ENCODE measurements around the gene ASIC1. TPM values are rescaled to one million over a fixed set of nuclear protein-coding genes. Genes with fewer than 3 reads are reported as not detected.

ASIC1 gene
- total and polyA plus RNA-seq, 2 donors = 2.7 to 5.4 TPM

DNA sequence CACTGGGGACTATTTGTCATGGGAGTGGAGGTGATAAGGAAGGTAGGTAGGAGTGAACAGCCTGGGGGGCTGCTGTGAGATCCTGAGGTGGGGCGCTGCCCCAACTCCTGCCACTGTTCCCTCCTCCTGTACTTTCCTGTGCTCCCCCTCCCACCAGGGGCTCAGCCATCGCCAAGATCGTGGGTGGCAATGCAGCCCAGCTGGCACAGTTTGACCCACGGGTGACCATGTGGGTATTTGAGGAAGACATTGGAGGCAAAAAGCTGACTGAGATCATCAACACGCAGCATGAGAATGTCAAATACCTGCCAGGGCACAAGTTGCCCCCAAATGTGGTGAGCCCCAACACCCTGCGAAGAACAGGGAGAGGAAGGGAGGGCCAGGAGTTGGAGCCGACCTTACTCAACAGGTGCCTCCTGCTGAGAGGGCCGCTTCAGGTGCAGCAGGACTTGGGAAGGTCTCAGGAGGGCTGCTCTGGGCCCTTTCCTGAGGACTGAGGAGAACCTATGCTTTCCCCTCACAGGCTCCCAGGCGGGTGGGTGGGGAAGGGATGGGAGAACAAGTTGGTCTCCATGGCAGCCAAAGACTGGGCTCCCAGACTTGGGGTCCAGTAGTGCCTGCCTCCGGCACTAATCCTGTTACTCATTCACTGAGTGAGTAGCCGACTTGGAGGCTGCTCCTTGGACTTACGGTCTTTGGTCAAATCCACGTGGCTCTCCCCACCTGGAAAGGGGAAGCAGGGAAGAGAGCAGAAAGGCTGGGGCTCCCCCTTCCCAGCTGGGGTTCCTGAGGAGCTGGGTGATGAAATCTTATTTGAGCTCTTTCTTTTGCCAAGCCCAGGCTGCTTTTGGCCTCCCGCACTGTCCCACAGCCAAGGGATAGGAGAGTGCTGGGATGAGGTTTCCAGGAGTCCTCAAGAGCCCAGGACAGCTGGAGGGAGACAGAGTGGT is 47.3 kb downstream of the ASIC1 start:
- no peak for DNase-seq (ENCODE audit: extremely low spot score)
- no peak overlapping the region for H3K4me3 ChIP-seq (ENCODE audit: low read depth, low read length)
- no peaks in the 10 kb centered on the region for H3K4me1 ChIP-seq (ENCODE audit: insufficient read depth)
- 75% methylated on average over 14 of the region's 14 CpGs for WGBS
- H3K27ac ChIP-seq (ENCODE audit: low read depth) = no peak overlapping the region
- no peaks in the 10 kb centered on the region for H3K36me3 ChIP-seq (ENCODE audit: insufficient read depth)

DNA sequence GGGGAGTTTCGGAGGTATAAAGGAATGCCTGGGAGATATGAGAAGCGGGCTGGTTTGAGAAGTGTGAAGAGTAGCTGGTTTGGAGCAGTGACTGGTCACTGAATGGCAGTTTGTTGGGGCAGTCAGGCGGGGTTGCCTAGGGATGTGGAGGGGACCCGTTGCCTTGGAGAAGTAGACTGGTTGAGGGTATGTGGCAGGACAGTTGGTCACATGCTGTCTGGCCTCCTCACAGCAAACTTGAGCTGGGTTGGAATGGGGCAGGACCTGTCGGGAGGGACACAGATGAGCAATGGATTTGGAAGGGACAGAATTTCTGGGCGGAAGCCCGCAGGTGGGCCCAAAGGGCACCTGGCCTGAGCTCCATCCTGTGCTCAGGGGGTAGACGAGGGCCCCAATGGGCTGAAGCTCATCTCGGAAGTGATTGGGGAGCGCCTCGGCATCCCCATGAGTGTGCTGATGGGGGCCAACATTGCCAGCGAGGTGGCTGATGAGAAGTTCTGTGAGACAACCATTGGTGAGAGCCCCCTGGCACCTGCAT is 48.6 kb downstream of the ASIC1 start:
- no peak for DNase-seq (ENCODE audit: extremely low spot score)
- Histone ChIP-seq H3K4me1 (ENCODE audit: insufficient read depth) (no peaks in the 10 kb centered on the region), H3K4me3 (ENCODE audit: low read depth, low read length) (no peak overlapping the region), H3K27ac (ENCODE audit: low read depth) (no peak overlapping the region), H3K36me3 (ENCODE audit: insufficient read depth) (no peaks in the 10 kb centered on the region)
- 95% methylated on average over 12 of the region's 12 CpGs for WGBS

DNA sequence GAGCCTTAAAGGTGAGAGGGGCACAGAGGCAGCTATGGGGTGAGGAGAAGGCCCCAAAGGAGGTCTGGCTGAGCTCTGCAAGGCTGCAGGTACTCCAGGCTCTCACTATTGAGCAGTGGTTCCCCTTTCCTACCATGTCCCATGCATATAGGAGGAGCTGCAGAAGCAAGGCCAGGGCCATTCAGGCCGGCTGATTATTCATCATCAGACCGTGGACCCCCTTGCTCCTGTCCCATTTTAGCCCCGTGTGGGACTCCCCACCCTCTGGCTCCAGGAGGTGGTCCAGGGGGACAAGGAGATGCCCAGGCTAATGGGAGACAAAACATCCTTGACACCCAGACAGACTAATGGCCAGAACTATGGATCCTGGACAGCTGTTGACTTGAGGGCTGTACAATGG is 49.5 kb downstream of the ASIC1 start:
- no peak overlapping the region for H3K4me3 ChIP-seq (ENCODE audit: low read depth, low read length)
- H3K4me1 ChIP-seq (ENCODE audit: insufficient read depth) = no peaks in the 10 kb centered on the region
- no peaks in the 10 kb centered on the region for H3K36me3 ChIP-seq (ENCODE audit: insufficient read depth)
- WGBS = 82% methylated on average over 3 of the region's 3 CpGs
- H3K27ac ChIP-seq (ENCODE audit: low read depth) = no peak overlapping the region
- DNase-seq (ENCODE audit: extremely low spot score) = no peak

DNA sequence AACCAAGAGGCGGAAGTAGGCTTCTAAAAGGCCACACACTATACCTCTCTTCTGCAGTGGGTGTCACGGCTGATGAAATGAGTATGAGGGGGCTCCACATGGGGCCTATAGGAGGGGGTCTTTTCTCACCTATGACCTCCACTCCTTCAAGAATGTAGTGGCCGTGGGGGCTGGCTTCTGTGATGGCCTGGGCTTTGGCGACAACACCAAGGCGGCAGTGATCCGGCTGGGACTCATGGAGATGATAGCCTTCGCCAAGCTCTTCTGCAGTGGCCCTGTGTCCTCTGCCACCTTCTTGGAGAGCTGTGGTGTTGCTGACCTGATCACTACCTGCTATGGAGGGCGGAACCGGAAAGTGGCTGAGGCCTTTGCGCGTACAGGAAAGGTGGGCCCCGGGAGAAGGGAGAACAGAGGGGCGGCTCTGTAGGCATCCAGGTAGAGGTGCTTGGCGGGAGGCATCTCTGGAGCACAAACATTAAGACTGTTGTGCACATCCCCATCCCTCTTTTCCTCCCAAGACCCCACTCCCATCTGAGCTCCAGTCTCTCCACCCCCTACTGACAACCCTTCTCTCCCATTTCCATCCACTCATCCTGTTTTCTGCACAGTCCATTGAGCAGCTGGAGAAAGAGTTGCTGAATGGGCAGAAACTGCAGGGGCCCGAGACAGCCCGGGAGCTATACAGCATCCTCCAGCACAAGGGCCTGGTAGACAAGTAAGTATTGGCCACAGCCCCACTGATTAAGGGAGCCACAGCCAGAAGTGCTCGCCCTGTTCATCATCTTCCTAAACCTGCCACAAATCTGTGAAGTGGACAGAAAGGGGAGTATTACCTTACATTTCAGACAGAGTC is 50.2 kb downstream of the ASIC1 start:
- 95% methylated on average over 17 of the region's 17 CpGs for WGBS
- Histone ChIP-seq H3K36me3 (ENCODE audit: insufficient read depth) (no peaks in the 10 kb centered on the region), H3K27ac (ENCODE audit: low read depth) (no peak overlapping the region), H3K4me3 (ENCODE audit: low read depth, low read length) (no peak overlapping the region), H3K4me1 (ENCODE audit: insufficient read depth) (no peaks in the 10 kb centered on the region)
- no peak for DNase-seq (ENCODE audit: extremely low spot score)

DNA sequence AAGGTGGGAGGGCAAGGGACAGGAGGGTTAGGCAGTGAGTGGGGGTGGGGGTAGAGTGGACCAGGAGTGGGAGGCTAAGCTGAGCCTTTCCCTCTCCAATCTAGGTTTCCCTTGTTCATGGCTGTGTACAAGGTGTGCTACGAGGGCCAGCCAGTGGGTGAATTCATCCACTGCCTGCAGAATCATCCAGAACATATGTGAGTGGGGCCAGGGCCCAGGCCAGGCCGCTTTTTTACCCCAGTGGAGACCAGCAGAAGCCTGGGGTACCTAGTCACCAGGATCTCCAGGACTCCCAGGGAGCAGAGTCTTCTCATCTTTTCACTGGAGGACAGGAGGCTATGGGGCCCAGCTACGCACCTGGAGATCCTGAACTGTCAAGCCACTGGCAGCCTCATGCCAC is 51.9 kb downstream of the ASIC1 start:
- H3K4me3 ChIP-seq (ENCODE audit: low read depth, low read length) = no peak overlapping the region
- DNase-seq (ENCODE audit: extremely low spot score) = no peak
- H3K27ac ChIP-seq (ENCODE audit: low read depth) = no peak overlapping the region
- 93% methylated on average over 3 of the region's 3 CpGs for WGBS
- H3K4me1 ChIP-seq (ENCODE audit: insufficient read depth) = no peaks in the 10 kb centered on the region
- no peaks in the 10 kb centered on the region for H3K36me3 ChIP-seq (ENCODE audit: insufficient read depth)

DNA sequence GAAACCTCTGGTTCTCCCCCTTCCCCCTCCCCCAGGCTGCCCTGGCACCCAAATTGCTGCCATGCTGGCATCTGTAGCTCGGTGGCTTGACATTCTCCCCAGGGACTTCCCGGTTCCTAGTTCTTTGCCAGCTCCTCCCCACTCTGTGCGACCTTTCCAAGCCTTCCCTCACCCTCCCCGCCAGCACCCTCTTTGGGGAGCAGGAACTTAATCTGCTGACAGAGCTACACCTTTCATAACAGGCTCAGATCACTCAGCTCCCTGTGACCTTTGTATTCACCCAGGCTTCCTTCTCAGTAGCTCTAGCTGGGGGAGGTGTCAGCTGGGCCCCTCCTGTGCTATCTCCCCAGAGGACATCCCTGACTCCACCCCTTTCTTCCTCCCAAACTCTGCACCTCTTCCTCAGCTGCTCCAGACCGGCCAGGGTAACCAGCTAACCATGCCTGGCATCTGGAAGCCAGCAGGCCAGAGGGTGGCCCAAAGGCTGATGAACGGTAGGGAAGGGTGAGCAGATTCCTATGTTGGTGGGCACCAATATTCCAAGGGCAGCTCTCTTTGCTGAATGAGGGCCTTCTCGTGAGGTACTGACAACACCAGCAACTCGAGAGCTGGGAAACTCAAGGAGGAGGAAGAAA is 52.8 kb downstream of the ASIC1 start:
- WGBS = 68% methylated on average over 8 of the region's 8 CpGs
- H3K27ac ChIP-seq (ENCODE audit: low read depth) = no peak overlapping the region
- no peaks in the 10 kb centered on the region for H3K36me3 ChIP-seq (ENCODE audit: insufficient read depth)
- DNase-seq (ENCODE audit: extremely low spot score) = no peak
- H3K4me3 ChIP-seq (ENCODE audit: low read depth, low read length) = no peak overlapping the region
- H3K4me1 ChIP-seq (ENCODE audit: insufficient read depth) = no peaks in the 10 kb centered on the region

DNA sequence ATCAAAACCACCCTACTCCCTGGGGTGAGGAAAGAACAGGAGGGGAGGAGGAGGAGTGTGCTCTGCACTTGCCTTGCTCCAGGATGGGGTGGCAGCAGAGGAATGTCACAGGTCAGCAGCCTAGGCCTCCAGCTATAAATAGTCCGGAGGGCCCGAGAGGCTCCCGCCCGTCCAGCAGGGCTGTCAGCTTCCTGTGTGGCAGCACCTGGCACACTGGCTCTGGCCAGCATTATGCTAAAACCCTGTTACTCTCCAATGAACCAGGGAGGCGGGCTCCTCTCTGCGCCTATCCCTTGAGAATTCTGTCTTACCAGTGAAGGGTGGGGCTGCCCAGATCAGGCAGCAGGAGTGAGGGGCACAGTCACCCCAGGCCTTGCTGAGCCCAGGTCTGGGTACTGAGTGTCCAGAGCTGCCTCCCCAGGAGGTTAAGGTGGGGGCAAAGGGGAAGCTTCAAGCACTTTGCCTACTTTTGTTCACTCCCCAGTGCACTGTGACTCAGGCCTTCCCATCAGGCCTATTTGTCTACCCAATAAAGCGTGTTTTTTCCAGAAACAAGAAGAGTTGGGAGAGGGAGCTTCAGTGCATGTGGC is 53.5 kb downstream of the ASIC1 start:
- no peak for DNase-seq (ENCODE audit: extremely low spot score)
- 42% methylated on average over 7 of the region's 7 CpGs for WGBS
- H3K4me3 ChIP-seq (ENCODE audit: low read depth, low read length) = no peak overlapping the region

DNA sequence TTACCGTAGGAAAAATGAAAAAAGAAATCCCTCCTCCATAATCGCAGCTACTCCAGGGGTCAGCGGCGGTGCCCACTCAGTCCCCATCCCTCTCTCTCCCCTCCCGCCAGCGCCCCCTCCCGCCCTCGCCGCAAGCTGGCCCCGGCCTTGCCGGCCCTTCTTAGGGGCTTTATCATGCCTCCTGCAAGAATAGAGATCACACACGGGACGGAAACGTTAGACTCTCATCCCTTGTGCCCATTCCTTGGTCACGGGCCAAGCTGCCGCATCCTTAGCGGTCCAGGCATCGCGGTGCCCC is 53.9 kb downstream of the ASIC1 start:
- H3K4me3 ChIP-seq (ENCODE audit: low read depth, low read length) = no peak overlapping the region
- H3K27ac ChIP-seq (ENCODE audit: low read depth) = no peak overlapping the region
- WGBS = 8% methylated on average over 19 of the region's 19 CpGs
- H3K4me1 ChIP-seq (ENCODE audit: insufficient read depth) = no peaks in the 10 kb centered on the region
- H3K36me3 ChIP-seq (ENCODE audit: insufficient read depth) = no peaks in the 10 kb centered on the region
- DNase-seq (ENCODE audit: extremely low spot score) = no peak

More for the DNA sequence above, 53.5 kb downstream of the ASIC1 start:
- Histone ChIP-seq H3K36me3 (ENCODE audit: insufficient read depth) (no peaks in the 10 kb centered on the region), H3K4me1 (ENCODE audit: insufficient read depth) (no peaks in the 10 kb centered on the region), H3K27ac (ENCODE audit: low read depth) (no peak overlapping the region)

DNA sequence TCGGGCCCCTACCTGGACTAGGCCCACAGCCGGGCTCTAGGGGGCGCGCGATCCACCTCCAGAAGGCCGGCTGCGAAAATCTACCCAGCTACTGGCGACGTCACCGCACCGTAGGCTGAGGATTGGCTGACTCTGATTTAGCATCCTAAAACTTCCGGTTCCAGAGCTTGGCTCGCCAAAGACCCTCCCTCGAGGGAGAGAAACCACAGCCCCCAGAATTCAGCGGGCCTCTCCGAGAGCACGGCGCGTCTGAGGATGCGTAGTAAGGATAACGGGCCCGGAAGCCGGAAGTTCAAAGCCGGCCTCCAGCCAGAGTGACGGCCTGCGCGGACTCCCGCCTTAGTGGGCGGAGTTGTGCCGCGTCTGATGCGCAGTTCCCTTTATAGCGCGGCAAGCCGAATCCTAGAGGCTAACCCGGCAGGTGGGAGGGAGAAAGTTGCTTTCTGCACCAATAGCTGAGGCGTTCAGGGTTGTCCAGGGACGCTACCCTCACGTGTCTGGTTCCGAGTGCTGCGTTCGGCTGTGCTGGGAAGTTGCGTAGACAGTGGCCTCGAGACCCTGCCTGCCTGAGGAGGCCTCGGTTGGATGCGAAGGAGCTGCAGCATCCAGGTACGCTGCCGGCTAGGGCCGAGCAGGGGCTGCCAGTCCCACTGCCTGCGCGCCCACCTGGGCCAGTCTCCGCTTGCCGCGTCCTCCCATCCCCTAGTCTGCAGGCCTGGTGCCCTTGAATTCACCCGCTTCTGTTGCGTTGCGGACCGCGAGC is 54.5 kb downstream of the ASIC1 start, which contains the start of gene COX14:
TSS of gene COX14 (plus strand) at position 544 of the 763 bp plus-strand sequence. CDS start 7,808 bp downstream, outside the sequence.
- Histone ChIP-seq H3K27ac (ENCODE audit: low read depth) (peak within 1 kb of the TSS; percentile 89), H3K4me3 (ENCODE audit: low read depth, low read length) (peak within 1 kb of the TSS; percentile 54), H3K36me3 (ENCODE audit: insufficient read depth) (no peaks in the 10 kb centered on the region), H3K4me1 (ENCODE audit: insufficient read depth) (no peaks in the 10 kb centered on the region)
- peak; percentile 99 for DNase-seq (ENCODE audit: extremely low spot score)
- WGBS = under 1% methylated on average over 59 of the region's 59 CpGs

DNA sequence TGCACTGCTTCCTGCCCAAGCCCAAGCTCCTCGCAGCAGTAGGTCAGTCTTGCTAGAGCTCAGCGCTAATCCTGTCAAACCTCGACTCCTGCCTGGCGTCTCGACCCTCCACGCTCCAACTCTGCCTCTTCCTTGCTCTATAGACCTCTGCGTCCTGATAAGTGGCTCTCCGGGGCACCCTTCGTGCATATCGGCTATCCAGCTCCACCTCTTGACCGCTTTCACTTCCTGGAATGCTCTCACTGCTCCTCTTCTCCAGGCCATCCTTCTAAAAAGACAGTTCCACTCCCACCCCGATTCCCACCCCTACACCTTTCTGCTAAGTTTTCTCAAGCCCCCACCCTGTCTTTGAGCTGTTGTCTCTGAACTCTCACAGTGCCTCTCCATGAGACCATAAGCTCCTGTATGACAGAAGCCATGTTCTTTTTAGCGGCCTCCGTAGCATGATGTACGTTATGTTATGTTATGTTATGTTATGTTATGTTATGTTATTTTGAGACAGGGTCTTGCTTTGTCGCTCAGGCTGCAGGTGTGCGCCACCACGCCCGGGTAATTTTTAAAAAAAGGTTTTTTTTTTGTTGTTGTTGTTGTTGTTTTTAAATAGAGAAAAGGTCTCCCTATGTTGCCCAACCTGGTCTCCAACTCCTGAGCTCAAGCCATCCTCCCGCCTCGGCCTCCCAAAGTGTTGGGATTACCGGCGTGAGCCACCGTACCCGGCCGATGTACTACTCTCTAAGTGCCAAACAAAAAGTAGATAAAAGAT is 55.2 kb downstream of the ASIC1 start:
- peak overlapping the region; percentile 89 for H3K27ac ChIP-seq (ENCODE audit: low read depth)
- H3K4me3 ChIP-seq (ENCODE audit: low read depth, low read length) = peak overlapping the region; percentile 54
- no peaks in the 10 kb centered on the region for H3K4me1 ChIP-seq (ENCODE audit: insufficient read depth)
- DNase-seq (ENCODE audit: extremely low spot score) = no peak
- 22% methylated on average over 26 of the region's 26 CpGs for whole genome bisulfite sequencing
- H3K36me3 ChIP-seq (ENCODE audit: insufficient read depth) = no peaks in the 10 kb centered on the region

DNA sequence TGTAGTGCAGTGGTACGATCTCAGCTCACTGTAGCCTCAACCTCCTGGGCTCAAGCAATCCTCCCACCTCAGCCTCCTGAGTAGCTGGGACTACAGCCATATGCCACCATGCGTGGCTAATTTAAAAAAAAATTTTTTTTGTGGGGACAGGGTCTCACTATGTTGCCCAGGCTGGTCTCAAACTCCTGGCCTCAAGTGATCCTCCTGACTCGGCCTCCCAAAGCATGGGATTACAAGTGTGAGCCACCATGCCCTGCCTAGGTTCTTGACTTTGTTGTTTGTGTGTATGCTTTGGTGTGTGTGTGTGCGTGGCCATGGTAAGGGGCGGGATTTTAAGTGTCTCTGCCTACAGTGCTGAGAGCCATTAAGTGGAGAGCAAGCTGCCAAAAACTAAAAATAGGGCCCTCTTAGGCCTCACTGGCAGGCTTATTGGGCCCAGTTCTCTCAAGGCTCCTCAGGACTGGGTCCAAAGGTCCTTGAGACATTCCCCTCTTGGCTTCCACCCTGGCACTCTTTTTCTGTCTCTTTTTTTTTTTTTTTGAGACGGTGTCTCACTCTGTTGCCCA is 59.7 kb downstream of the ASIC1 start:
- no peaks in the 10 kb centered on the region for H3K4me1 ChIP-seq (ENCODE audit: insufficient read depth)
- 77% methylated on average over 6 of the region's 6 CpGs for WGBS
- H3K4me3 ChIP-seq (ENCODE audit: low read depth, low read length) = no peak overlapping the region
- H3K36me3 ChIP-seq (ENCODE audit: insufficient read depth) = no peaks in the 10 kb centered on the region
- DNase-seq (ENCODE audit: extremely low spot score) = no peak
- H3K27ac ChIP-seq (ENCODE audit: low read depth) = no peak overlapping the region

DNA sequence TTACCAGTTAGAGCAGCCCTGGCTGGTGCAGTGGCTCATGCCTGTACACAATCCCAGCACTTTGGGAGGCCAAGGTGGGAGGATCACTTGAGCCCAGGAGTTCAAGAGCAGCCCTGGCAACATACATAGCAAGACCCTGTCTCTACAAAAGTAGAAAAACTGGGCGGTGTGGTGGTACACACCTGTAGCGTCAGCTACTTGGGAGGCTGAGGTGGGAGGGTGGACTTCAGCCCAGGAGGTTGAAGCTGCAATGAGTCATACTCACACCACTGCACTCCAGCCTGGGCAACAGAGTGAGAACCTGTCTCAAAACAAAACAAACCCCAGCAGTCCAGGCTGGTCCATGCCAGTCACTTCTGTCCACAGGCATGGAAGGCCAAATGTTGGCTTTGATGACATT is 62.0 kb downstream of the ASIC1 start:
- H3K36me3 ChIP-seq (ENCODE audit: insufficient read depth) = no peaks in the 10 kb centered on the region
- H3K4me1 ChIP-seq (ENCODE audit: insufficient read depth) = no peaks in the 10 kb centered on the region
- DNase-seq (ENCODE audit: extremely low spot score) = no peak
- WGBS = 95% methylated on average over 2 of the region's 2 CpGs
- H3K4me3 ChIP-seq (ENCODE audit: low read depth, low read length) = no peak overlapping the region
- H3K27ac ChIP-seq (ENCODE audit: low read depth) = no peak overlapping the region

Data from urinary bladder (tissue), 4 donors.